Fibroblast of lung (primary cell): ENCODE results near the gene PHF21A.

Experiments used
- EZH2 ChIP-seq: IDR thresholded peaks from 2 replicates; pipeline ENCODE4 v1.5.1; 2012; ENCODE audit warnings: low read length, control low read depth, mild to moderate bottlenecking; ENCODE audit errors: missing control alignments
- TF ChIP-seq, protein P1 (sequence below), 2 donors: IDR thresholded peaks in 1 of 2; conservative IDR thresholded peaks in 1 of 2; 1 replicate in 1 of 2; 2 replicates in 1 of 2; pipeline ENCODE4 v1.5.1; 2011 to 2012; ENCODE audit warnings: low read length in 2 of 2, control low read depth in 1 of 2, inconsistent platforms in 1 of 2, low read depth in 1 of 2, mild to moderate bottlenecking in 1 of 2

DNA sequence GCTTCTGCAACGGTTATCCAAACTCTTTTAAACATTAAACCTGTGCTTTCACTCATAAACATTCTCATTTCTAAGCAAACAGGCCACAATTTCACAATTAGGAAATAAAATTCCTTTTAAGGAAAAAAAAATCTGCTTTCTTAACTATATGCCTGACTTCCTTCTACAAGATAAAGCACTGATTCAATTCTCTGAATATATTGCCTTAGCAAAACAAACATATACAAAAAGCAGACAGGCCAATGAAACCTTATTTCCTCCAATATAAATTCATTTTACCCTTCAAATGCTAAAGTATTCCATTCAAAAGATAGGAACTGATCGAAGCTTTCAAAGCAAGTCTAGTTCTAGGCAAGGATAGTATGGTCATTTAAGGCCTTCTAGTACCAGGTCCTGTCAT, 76.7 kb downstream of the PHF21A start:
- TF ChIP-seq, protein P1, sequence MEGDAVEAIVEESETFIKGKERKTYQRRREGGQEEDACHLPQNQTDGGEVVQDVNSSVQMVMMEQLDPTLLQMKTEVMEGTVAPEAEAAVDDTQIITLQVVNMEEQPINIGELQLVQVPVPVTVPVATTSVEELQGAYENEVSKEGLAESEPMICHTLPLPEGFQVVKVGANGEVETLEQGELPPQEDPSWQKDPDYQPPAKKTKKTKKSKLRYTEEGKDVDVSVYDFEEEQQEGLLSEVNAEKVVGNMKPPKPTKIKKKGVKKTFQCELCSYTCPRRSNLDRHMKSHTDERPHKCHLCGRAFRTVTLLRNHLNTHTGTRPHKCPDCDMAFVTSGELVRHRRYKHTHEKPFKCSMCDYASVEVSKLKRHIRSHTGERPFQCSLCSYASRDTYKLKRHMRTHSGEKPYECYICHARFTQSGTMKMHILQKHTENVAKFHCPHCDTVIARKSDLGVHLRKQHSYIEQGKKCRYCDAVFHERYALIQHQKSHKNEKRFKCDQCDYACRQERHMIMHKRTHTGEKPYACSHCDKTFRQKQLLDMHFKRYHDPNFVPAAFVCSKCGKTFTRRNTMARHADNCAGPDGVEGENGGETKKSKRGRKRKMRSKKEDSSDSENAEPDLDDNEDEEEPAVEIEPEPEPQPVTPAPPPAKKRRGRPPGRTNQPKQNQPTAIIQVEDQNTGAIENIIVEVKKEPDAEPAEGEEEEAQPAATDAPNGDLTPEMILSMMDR (conservative IDR thresholded peaks at IDR 0.05 in 1 of 2, IDR thresholded peaks at IDR 0.05 in 1 of 2; ENCODE audit: low read depth in 1 of 2, low read length in 2 of 2): no peak
- TF ChIP-seq EZH2: no peak
